Measurements from ENCODE around the gene MIA2.

Gene MIA2

DNA sequence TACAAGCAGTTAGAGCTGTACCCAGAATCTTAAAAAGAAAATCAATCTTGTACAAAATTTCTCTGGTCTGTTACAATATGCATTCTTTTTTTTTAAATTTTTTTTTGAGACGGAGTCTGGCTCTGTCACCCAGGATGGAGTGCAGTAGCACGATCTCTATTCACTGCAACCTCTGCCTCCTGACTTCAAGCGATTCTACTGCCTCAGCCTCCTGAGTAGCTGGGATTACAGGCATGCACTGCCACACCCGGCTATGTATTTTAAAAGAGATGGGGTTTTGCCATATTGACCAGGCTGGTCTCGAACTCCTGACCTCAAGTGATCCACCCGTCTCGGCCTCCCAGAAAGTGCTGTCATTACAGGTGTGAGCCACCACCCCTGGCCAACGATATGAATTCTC is 194.4 kb downstream of the MIA2 start:
- TF ChIP-seq GATA2 (IDR thresholded peaks at IDR 0.05; ENCODE audit: low read depth, low read length) (no peak), GATA3 (IDR thresholded peaks at IDR 0.05; ENCODE audit: low read depth, low read length) (no peak)

DNA sequence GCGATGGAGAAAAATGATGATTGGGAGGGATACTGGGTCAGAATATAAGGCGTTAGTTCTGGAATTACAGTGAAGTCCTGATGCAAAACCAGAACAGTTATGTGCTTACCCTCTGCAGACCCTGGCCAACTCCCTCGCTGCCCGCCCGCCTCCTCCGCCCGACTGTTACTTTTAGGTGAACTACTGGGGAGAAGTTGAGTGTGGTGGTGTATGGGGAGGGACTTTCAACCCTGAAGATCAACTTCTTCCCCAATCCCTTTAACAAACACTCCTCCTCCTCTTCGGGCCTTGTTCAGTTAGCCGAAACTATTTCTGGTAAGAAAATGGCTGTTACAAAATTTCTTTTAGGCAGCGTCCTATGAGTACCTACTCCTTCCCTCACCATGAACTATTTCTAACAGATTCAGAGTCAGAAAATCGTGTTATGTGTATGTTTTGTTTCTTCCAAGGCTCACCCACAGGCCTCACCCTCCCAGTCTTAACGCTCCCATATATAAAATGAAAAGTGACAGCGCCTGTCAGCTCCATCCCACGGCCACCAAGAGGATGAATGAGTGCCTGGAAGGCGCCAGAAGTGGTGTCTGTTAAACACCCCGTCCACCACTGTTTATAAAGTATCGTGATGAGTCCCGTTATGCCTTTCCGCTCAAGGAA is 197.2 kb downstream of the MIA2 start:
- no peak for TF ChIP-seq GATA2 (IDR thresholded peaks at IDR 0.05; ENCODE audit: low read depth, low read length)
- no peak for TF ChIP-seq GATA3 (IDR thresholded peaks at IDR 0.05; ENCODE audit: low read depth, low read length)

DNA sequence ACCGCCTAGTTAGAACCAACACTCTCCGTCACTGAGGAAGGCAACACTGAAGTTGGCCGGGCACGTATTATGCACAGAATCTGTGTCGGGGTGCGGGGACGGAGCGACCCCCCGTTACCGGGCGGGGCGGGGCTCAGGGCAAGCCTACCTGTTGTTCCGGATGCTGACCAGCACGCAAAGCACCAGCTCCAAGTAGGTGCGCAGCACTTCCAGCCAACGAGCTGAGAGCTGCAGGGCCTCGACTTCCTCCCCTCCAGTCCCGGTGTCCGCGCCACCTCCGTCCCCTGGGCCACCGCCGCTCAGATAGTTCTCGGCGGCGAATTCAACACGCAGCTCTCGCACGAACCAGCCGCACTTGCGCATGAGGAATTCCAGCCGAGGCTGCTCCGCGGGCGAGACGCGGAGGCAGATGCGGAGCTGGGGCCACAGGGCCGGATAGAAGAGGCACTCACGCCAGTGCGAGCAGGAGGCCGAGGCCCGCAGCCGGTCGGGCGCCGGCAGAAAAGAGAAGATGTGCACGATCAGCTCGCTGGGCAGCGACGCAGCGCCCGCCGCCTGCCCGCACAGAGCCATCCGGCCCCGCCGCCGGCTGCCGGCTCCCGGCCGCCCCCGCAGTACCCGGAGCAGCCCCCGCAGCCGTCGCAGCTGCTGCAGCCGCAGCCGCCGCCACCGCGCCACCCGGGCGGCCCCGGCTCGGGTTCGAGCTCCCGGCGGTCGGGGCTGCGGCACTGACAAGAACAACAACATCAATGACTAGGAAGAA is 197.9 kb downstream of the MIA2 start:
- TF ChIP-seq GATA3 (IDR thresholded peaks at IDR 0.05; ENCODE audit: low read depth, low read length) = no peak
- no peak for TF ChIP-seq GATA2 (IDR thresholded peaks at IDR 0.05; ENCODE audit: low read depth, low read length)

DNA sequence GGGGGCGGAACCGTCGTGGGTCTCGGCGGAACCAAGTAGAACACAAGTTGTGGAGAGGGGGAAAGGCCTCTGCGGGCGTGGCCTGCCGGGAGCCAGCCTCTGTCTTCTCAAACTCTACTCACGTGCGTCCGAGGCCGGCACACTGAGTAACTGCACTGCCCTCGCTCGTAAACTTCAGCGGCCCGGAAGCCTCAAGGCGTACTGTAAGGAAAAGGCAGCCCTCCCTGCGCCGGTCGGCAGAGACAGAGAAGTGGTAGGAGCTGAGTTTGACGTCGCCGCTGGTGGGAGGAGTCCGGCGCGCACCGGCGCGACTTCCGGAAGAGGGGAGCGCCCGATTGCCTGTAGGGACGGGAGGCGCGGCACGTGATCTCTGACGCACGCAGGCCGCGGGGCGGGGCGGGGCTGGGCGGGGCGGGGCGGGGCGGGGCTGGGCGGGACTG is 198.5 kb downstream of the MIA2 start, which contains the start of gene FBXO33:
FBXO33 (minus strand) TSS at position 255 of the 440 bp plus-strand sequence. CDS start 271 bp downstream, outside the sequence.
- TF ChIP-seq GATA3 (IDR thresholded peaks at IDR 0.05; ENCODE audit: low read depth, low read length) (no peak), GATA2 (IDR thresholded peaks at IDR 0.05; ENCODE audit: low read depth, low read length) (no peak)

DNA sequence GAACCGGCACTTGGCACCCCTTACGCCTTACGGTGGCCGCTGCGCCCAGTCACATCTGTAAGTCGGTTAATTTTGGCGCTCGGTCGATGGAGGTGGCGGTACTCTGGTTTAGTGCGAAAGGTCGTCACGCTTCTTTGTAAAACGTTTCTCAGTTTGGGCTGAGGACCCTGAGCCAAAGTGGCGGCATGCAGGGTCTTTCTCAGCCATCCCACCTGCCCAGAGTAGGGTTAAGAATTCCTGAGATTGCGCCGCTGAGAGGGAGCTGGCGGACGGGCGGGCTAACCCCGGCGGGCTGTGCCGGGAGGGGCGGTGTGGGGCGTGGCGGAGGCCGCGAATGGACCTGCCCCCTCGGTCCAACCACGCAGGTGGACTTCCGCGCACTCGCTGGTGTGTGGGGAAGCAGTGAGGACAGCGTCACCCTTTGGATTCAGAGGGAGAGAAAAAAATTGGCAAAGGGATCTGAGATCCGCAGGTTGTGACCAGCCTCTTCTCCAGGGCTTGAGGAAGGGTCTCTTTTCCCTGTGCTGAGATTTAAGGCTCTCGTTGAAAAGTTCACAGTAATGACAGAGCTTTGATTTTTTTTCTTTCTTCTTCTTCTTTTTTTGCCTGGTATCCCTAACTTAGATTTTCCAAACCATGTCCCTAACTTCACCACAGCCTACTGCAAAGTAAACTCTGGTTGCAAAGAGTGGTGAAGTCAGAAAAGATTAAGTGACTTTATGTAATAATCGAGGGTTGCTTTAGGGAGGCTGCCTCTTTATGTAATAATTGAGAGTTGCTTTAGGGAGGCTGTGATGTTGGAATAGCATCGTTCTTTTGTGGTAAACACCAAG is 199.1 kb downstream of the MIA2 start:
- TF ChIP-seq GATA2 (IDR thresholded peaks at IDR 0.05; ENCODE audit: low read depth, low read length) = no peak
- TF ChIP-seq GATA3 (IDR thresholded peaks at IDR 0.05; ENCODE audit: low read depth, low read length) = no peak

DNA sequence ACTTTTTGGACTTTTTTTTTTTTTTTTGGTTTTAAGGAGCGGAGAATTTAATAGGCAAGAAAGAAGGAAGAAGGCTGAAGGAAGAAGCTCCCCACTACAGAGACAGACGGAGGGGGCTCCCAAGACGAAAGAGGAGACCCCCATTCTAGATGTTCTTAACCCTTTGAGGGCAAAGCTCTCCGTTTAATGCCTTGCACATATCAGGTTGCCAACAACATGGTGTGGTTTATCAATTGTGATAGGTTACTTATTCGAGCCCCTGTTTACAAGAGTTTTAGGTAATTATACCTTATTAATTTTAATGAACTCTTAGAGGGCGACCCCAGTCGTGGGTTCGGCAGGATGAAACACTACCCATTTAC is 199.7 kb downstream of the MIA2 start:
- TF ChIP-seq GATA3 (IDR thresholded peaks at IDR 0.05; ENCODE audit: low read depth, low read length) (no peak), GATA2 (IDR thresholded peaks at IDR 0.05; ENCODE audit: low read depth, low read length) (no peak)

DNA sequence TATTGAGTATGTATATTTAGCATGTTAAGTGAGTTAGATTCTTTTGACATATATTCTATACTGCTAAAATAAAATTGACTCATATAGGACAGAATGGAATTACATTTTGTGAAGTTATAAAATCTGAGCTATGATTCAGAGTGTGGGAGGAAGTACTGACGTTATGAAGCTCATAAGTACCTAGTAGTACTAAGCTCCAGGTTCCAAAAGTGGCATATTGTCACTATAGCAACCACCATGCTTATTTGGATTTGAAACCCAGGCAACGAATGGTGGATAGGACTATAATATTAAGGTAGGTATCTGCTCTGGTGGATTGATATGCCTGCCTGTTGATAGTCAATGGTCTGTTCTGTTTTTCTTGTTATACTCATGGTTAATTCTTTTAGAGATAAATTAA is 200.7 kb downstream of the MIA2 start:
- TF ChIP-seq GATA2 (IDR thresholded peaks at IDR 0.05; ENCODE audit: low read depth, low read length) = no peak
- no peak for TF ChIP-seq GATA3 (IDR thresholded peaks at IDR 0.05; ENCODE audit: low read depth, low read length)

DNA sequence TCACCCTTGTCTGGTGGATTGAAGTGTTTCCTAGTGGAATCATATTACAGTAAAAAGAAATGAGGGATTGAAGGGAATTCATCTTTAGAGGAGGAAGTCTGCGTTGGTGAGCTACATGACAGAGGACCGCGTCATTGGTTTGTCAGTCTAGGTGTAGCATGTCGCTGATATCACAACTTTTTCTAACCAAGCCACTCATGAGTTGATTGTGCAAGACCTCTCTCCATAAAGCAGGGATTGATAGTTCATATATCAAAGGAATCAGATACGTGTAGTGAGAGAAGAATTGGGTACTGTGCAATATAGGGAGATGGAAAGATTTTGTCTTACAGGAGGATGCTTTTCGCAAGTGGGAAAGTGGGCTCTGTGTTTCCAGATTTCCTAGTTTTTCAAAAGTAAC is 201.5 kb downstream of the MIA2 start:
- TF ChIP-seq GATA3 (IDR thresholded peaks at IDR 0.05; ENCODE audit: low read depth, low read length) (no peak), GATA2 (IDR thresholded peaks at IDR 0.05; ENCODE audit: low read depth, low read length) (no peak)
